HEK293 (cell line): Measurements from ENCODE around the gene PCLO.

Source experiments
- ZNF76 ChIP-seq: fragments of 450-650 bp; formaldehyde crosslinking; IDR thresholded peaks from 2 replicates; pipeline ENCODE4; 2016; ENCODE audit warnings: low read depth, missing biosample characterization, missing genetic modification characterization, borderline replicate concordance
- ZNF792 ChIP-seq: fragments of 450-650 bp; formaldehyde crosslinking; IDR thresholded peaks from 2 replicates; pipeline ENCODE4 v1.5.1; 2016; ENCODE audit warnings: missing biosample characterization, missing genetic modification characterization
- TF ChIP-seq, protein P1 (sequence below): fragments of 450-650 bp; formaldehyde crosslinking; IDR thresholded peaks from 2 replicates; pipeline ENCODE4 v1.5.1; 2016; ENCODE audit warnings: missing biosample characterization, missing genetic modification characterization
- TF ChIP-seq, protein P2 (sequence below): fragments of 450-650 bp; formaldehyde crosslinking; IDR thresholded peaks from 2 replicates; pipeline ENCODE4 v1.5.1; 2016; ENCODE audit warnings: missing biosample characterization, missing genetic modification characterization
- TF ChIP-seq, protein P3 (sequence below): fragments of 450-650 bp; formaldehyde crosslinking; IDR thresholded peaks from 2 replicates; pipeline ENCODE4 v1.5.1; 2016; ENCODE audit warnings: missing biosample characterization, missing genetic modification characterization

DNA sequence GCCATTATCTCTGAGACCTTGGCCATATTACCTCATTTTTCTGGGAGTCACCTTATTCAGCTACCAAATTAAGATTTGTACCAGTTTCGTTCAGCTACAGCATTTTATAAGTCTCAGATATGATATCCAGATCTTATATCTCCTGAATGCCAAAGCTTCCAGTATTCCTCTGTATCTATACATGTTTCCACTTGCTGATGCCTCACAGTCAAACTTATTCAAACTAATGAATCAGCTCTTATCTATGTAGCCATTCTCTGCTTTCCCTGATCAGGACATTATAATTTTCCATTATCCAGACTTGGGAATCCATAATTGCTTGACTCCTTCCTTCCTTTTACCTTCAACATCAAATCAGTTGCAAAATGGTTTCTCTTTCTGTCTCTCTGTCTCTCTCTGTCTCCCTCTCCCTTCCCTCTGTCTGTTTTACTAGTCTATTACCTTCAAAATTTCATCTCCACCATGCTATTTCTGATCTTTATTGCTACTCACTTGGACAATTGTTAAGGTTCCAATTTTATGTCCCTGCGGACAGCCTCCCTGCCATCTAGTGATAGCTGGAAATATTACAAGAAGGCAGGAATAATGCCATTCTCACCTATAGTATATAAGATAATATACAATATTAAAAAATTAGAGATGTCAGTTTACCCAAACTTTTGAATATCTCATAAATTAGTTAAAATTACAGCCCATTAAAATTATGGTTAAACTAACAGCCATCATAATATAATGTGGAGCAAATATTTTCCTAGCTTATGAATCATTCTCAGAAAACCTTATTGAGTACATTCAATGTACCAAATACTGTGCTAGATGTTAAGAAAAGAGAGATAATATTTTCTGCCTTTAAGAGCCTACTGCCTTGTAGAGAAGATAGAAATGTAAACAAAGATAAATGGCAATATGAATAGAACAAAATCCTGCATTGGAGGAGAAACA lies 89.8 kb downstream of the PCLO start:
- no peak for TF ChIP-seq ZNF792 (tag by site-specific recombination)
- TF ChIP-seq, protein P1, sequence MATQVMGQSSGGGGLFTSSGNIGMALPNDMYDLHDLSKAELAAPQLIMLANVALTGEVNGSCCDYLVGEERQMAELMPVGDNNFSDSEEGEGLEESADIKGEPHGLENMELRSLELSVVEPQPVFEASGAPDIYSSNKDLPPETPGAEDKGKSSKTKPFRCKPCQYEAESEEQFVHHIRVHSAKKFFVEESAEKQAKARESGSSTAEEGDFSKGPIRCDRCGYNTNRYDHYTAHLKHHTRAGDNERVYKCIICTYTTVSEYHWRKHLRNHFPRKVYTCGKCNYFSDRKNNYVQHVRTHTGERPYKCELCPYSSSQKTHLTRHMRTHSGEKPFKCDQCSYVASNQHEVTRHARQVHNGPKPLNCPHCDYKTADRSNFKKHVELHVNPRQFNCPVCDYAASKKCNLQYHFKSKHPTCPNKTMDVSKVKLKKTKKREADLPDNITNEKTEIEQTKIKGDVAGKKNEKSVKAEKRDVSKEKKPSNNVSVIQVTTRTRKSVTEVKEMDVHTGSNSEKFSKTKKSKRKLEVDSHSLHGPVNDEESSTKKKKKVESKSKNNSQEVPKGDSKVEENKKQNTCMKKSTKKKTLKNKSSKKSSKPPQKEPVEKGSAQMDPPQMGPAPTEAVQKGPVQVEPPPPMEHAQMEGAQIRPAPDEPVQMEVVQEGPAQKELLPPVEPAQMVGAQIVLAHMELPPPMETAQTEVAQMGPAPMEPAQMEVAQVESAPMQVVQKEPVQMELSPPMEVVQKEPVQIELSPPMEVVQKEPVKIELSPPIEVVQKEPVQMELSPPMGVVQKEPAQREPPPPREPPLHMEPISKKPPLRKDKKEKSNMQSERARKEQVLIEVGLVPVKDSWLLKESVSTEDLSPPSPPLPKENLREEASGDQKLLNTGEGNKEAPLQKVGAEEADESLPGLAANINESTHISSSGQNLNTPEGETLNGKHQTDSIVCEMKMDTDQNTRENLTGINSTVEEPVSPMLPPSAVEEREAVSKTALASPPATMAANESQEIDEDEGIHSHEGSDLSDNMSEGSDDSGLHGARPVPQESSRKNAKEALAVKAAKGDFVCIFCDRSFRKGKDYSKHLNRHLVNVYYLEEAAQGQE (tag by site-specific recombination): no peak
- TF ChIP-seq ZNF76 (tag by site-specific recombination): no peak
- TF ChIP-seq, protein P2, sequence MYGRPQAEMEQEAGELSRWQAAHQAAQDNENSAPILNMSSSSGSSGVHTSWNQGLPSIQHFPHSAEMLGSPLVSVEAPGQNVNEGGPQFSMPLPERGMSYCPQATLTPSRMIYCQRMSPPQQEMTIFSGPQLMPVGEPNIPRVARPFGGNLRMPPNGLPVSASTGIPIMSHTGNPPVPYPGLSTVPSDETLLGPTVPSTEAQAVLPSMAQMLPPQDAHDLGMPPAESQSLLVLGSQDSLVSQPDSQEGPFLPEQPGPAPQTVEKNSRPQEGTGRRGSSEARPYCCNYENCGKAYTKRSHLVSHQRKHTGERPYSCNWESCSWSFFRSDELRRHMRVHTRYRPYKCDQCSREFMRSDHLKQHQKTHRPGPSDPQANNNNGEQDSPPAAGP: no peak
- TF ChIP-seq, protein P3, sequence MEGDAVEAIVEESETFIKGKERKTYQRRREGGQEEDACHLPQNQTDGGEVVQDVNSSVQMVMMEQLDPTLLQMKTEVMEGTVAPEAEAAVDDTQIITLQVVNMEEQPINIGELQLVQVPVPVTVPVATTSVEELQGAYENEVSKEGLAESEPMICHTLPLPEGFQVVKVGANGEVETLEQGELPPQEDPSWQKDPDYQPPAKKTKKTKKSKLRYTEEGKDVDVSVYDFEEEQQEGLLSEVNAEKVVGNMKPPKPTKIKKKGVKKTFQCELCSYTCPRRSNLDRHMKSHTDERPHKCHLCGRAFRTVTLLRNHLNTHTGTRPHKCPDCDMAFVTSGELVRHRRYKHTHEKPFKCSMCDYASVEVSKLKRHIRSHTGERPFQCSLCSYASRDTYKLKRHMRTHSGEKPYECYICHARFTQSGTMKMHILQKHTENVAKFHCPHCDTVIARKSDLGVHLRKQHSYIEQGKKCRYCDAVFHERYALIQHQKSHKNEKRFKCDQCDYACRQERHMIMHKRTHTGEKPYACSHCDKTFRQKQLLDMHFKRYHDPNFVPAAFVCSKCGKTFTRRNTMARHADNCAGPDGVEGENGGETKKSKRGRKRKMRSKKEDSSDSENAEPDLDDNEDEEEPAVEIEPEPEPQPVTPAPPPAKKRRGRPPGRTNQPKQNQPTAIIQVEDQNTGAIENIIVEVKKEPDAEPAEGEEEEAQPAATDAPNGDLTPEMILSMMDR: no peak
